GM12892 (cell line): ENCODE measurements around the gene SAMD14.

Source experiments
- DNase-seq: peaks from one replicate; pipeline ENCODE4 v3.0.0; 2011; ENCODE audit not compliant: insufficient read length
- FAIRE-seq: peaks from 2 replicates; lab custom pipeline; 2011; peaks lifted over from hg19 to GRCh38; lab: Jason Lieb, UNC
- POLR2A ChIP-seq: IDR thresholded peaks from 2 replicates; pipeline ENCODE4 v1.6.1; 2011; ENCODE audit warnings: low read depth, low read length, control low read depth
- POLR2AphosphoS5 ChIP-seq: IDR thresholded peaks from 2 replicates; pipeline ENCODE4 v1.6.1; 2011; ENCODE audit warnings: low read depth, low read length, control low read depth
- TAF1 ChIP-seq: IDR thresholded peaks from 2 replicates; pipeline ENCODE4 v1.6.1; 2011; ENCODE audit warnings: low read depth, mild to moderate bottlenecking, control low read depth, low read length, borderline replicate concordance

SAMD14 gene

GRCh38 chr17:50113624-50114320 is 16.2 kb downstream of the SAMD14 start:
- TF ChIP-seq POLR2AphosphoS5: no peak
- DNase-seq (no peak), FAIRE-seq (no peak)

- DNase-seq: no peak
- no peak for FAIRE-seq
- TF ChIP-seq POLR2A: no peak
- no peak for TF ChIP-seq TAF1
- no peak for TF ChIP-seq POLR2AphosphoS5
These were observed 17.3 kb downstream of the SAMD14 start for GRCh38 chr17:50112694-50113093.

- no peak for TF ChIP-seq POLR2A
- TF ChIP-seq POLR2AphosphoS5: no peak
- TF ChIP-seq TAF1: no peak
- no peak for FAIRE-seq
- no peak for DNase-seq
These were observed 18.0 kb downstream of the SAMD14 start for GRCh38 chr17:50111673-50112655.

GRCh38 chr17:50110591-50111349 is 19.2 kb downstream of the SAMD14 start:
- DNase-seq: no peak
- no peak for FAIRE-seq
- TF ChIP-seq POLR2AphosphoS5: no peak
- no peak for TF ChIP-seq TAF1
- no peak for TF ChIP-seq POLR2A

GRCh38 chr17:50109785-50110184 is 20.2 kb downstream of the SAMD14 start:
- DNase-seq (no peak), FAIRE-seq (no peak)
- TF ChIP-seq TAF1 (no peak), POLR2A (no peak), POLR2AphosphoS5 (no peak)

GRCh38 chr17:50109207-50109606 is 20.8 kb downstream of the SAMD14 start:
- no peak for FAIRE-seq
- TF ChIP-seq TAF1 (no peak), POLR2AphosphoS5 (no peak), POLR2A (no peak)
- DNase-seq: no peak

- no peak for TF ChIP-seq POLR2AphosphoS5
- TF ChIP-seq POLR2A: no peak
- TF ChIP-seq TAF1: no peak
- FAIRE-seq (no peak), DNase-seq (no peak)
These were observed 21.4 kb downstream of the SAMD14 start for GRCh38 chr17:50108556-50108955.

- TF ChIP-seq POLR2AphosphoS5 (no peak), TAF1 (no peak), POLR2A (no peak)
- DNase-seq (no peak), FAIRE-seq (no peak)
These were observed 22.1 kb downstream of the SAMD14 start for GRCh38 chr17:50107790-50108414.

GRCh38 chr17:50106393-50107131 is 23.4 kb downstream of the SAMD14 start:
- FAIRE-seq: no peak
- no peak for DNase-seq
- TF ChIP-seq POLR2A: no peak
- no peak for TF ChIP-seq POLR2AphosphoS5
- TF ChIP-seq TAF1: no peak

GRCh38 chr17:50105811-50106210 is 24.1 kb downstream of the SAMD14 start:
- TF ChIP-seq TAF1: no peak
- TF ChIP-seq POLR2A: no peak
- TF ChIP-seq POLR2AphosphoS5: no peak
- DNase-seq (no peak), FAIRE-seq (no peak)

- no peak for TF ChIP-seq TAF1
- TF ChIP-seq POLR2A: no peak
- TF ChIP-seq POLR2AphosphoS5: no peak
- FAIRE-seq (no peak), DNase-seq (no peak)
These were observed 26.0 kb downstream of the SAMD14 start for GRCh38 chr17:50103941-50104340.
